ENCODE results near the gene ZFHX3. TPM values are rescaled to one million over a fixed set of nuclear protein-coding genes. Genes with fewer than 3 reads are reported as not detected.
A peak's percentile ranks its signal among the peaks of the same experiment; 100 is the strongest.

Gene ZFHX3
- total RNA-seq, 1 experiment from 2014 or later: 3.2 TPM

DNA sequence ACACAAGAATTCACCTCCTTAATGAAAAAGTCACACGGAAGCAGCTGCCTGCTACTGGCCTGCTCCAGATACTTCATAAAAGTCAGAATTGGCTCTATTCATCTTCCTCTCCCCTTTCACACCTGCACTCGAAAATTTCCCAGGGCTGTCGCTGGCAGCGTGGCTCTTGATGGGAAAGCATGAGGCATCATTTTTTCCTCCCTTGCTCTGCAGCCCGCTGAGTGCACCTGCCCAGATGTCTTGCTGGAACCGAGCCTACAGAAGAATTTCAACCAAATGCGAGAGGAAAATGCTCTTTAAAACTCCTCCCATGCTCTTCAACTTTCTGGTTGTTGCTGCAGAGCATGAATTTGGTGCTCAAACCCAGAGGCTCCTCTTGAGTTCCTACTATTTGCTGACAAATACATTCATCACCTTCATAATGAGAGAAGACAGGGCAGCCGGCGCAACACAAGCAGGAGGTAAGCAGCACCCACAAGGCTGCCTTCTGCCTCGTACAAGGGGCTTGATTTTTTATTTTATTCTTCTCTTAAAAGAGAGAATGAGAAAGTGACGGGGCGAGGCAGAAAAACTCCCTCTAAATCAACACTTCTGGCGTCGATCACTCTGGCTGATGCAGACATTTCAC is 146.8 kb downstream of the ZFHX3 start:
- DNase-seq (ENCODE audit: low read depth): no peak

DNA sequence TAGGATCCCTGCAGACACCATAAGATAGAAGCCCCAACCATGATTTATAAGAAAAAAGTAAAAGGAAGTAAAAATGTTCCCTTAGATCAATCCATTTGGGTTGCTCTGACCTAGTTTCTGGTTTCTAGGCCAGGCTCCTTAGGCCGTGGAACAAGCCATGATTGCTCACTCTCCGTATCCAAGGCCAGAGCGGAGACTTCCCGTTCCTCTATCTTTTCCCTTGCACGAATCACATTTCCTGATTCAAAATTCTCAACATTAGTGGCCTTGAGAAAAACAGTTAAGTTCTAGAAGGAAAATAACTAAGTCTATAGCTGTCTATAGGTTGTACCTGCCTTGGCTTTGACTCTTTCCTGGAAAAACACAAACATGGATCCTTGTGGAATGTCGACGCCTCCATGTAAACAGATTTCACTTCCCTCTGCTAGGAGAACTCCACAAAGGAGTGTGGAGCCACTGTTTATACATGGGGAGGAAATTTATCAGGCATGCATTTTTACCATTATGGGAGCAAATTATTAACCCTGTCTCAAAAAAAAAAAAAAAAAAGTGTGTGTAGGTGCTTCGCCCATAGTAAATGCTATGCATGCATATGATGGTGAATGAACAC is 149.6 kb downstream of the ZFHX3 start:
- DNase-seq (ENCODE audit: low read depth): no peak

DNA sequence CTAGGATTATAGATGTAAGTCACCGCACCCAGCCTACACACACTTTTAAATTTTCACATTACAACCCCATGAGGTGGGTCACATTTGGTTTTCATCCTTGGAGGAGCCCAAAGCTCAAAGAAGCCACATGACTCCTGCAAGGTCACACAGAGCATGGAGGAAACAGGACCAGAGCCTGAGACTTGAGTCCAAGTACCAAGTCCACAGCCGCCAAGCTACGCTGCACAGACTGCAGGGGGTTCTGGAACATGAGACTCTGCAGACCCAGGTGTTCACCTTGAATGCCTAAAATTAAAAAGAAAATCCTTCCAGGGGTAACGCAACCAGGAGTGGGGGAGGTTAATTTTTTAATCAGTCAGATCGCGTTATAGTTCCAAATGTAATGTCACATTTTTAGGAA is 150.2 kb downstream of the ZFHX3 start:
- no peak for DNase-seq (ENCODE audit: low read depth)

DNA sequence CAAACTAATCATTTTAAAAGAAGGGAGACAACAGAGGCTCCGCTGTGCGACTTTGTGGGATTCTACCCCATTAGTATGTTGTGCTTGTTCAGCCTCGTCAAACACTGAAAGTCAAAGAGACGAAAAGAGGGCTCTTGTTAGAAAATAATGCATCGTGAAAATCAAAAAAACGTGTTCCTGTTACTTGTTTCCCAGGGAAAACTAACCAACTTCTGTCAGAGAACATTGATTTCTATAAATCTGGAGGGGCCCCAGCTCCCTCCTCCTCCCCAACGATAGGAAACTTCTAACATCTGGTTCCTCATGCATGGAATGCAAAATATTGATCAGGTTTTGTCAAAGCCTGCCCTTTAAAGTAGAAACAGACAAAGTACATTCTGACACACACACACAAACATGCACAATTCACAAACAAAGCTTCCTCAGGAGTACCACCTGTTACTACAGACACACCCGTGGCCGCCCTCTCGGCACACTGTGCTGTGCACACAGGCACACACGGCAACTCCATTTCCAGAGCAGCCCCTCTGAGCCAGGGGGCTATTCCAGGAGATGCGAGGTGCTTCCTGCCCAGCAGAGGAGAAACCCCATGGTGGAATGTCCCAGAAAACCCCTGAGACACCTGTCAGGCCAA is 151.3 kb downstream of the ZFHX3 start:
- DNase-seq (ENCODE audit: low read depth): no peak

DNA sequence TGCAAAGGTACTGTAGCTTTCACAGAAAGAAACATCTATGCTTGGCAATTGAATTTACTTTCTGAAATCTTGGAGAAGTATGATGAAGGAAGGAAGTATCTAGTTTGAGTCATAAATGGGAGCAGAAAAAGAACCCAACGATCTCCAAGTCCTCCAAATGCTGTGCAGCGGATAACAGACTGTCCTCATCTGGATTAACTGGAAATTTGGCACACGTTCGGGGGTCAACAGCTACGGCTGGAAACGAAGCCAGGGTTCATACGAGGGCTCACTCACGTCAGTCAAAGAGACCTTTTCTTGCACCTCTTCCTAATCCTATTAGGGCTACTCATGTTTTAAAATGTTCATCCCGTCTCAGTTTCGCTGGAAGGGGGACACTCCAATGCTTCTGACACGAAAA is 152.0 kb downstream of the ZFHX3 start:
- DNase-seq (ENCODE audit: low read depth): no peak

DNA sequence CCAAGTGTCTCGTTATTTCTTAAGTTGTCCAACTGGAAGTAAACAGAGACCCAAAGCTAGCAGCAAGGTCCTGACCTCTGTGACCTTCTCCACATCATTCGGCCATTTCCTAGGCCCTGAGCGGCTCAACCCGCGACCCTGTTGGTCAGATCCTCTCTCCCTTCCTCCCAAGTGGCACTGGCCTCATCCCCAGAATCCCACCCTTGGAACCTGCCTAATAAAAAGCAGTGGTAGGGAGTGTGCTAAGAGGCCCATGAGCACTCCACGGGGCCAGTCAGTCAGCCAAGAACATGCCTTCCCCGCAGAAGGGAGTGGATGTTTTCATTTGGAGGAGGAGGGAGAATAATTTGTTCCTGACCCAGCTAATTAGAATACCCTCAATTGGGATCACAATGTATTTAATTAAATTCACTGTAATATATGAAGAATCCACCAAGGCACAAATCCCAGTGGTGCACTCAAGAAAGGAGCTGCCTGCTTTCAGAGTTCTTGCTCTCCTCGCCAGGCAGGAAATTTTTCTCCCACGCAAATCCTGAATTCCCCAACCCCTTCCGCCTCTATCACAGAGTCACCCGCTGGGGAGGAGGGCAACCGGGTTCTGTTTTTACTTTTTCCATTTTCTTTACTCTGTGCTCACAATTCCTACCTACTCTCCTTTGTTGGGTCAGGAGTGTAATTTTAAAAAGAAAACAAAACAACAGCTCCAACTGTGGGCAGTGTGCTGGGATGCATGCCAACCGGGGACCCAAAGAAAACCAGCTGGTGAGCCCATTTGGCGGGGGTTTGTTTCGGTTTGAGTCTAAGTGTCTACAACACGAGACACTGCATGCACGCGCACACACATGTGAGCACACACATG is 153.4 kb downstream of the ZFHX3 start:
- DNase-seq (ENCODE audit: low read depth): no peak

DNA sequence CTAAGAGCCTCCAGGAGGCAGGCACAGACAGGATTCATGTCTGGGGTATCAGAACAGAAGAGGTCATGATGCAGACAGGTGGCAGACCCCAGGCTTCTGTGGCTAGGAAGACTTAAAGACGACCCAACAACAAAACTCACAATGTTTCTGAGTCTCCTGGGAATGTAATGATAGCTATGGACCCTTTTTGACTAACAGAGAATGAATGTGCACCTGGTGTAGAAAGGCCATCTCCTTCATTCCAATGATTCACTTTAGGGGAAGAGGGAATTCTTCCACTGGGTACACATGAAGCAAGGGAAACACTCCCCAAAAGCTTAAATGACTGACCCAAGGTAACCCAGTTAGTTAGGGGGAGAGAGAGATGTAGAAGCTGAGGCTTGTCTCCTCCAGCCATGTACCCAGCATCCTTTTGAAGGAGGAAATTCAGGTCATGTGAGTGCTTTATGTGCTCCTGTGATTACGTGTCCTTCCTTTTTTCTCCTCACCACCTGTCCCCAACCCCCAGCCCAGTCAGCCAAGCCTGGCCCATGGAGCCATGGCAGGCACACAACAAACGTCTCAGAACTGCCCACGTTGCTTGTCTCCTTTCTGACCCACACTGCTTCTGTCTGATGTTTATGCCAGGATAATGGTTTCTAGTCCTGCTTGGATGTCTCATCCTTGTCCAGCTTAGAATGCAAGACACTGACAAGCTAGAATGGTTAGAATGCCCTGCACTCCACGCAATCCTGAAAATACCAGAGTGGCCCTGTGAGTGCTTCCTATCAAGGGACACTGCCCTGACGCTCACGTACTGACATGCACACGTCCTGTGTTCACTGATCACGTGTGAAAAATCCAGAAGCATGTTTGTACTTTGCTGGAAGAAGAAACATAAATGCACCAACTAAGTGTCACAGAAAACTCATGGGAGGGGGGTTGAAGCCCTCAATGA is 156.4 kb downstream of the ZFHX3 start:
- no peak for DNase-seq (ENCODE audit: low read depth)

DNA sequence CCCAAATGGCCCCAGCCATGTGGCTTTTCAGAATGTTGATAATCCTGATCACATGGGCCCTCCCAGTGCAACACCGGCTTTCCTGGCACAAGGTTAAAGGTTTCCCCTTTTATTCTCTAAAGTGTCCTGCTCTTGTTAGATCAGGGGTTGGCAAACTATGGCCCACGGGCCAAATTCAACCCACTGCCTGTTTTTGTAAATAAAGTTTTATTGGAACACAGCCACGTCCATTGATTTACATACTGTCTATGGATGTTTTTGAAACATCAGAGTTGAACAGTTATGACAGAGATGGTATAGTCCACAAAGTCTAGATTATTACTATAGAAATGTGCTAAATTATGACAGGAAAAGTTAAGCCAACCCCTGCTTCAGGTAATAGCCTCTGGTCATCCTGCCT is 157.3 kb downstream of the ZFHX3 start:
- DNase-seq (ENCODE audit: low read depth): no peak

DNA sequence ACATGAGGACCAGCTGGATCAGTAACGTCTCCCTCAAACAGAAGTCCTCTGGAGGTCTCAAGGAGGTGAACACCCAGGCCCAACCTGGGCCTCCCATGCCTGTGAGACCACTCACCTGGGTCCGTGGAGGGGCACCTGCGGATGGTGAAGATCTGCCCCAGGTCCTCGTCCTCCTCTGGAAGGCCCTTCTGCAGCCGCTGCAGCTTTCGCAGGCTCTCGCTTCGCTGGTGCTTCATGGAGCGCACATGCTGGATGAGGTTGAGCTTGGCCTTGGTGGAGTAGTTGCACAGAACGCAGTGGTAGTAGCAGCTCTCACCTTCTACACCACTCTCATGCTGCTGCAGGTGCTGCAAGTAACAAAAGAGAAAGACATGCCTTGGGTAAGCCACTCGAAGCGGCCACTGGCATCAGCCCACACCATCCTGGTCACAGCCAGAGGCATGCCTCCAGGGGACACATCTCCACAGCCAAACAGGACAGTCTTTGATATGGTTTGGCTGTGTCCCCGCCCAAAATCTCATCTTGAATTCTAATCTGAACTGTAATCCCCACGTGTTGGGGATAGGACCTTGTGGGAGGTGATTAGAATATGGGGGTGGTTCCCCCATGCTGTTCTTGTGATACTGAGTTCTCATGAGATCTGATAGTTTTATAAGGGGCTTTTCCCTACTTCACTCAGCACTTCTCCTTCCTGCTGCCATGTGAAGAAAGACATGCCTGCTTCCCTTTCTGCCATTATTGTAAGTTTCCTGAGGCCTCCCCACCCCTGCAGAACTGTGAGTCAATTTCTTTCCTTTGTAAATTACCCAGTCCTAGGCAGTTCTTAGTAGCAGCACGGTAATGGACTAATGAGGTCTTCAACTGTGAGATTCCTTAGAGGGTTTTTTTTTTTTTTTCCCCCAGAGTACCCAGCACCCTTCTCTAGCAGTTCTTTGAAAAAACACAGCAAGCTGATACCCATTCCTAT is 158.0 kb downstream of the ZFHX3 start:
- DNase-seq (ENCODE audit: low read depth): no peak

DNA sequence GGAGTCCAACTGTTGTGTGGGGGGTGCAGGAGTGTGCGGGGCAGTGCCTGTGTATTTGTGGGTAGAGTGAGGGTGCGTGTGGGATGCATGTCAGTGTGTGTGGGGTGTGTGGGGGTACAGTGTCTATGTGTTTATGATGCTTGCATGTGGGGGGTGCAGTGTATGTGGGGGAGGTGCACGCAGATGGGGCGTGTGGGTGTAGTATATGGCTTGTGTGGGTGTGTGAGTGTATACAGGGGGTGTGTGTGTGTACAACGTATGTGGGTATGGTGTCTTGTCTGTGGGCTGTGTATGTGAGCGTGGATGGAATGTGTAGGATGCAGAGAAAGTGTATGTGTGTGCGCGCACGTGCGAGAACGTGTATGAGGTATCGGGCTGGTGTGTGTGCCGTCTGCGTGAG is 160.4 kb downstream of the ZFHX3 start:
- DNase-seq (ENCODE audit: low read depth): no peak

DNA sequence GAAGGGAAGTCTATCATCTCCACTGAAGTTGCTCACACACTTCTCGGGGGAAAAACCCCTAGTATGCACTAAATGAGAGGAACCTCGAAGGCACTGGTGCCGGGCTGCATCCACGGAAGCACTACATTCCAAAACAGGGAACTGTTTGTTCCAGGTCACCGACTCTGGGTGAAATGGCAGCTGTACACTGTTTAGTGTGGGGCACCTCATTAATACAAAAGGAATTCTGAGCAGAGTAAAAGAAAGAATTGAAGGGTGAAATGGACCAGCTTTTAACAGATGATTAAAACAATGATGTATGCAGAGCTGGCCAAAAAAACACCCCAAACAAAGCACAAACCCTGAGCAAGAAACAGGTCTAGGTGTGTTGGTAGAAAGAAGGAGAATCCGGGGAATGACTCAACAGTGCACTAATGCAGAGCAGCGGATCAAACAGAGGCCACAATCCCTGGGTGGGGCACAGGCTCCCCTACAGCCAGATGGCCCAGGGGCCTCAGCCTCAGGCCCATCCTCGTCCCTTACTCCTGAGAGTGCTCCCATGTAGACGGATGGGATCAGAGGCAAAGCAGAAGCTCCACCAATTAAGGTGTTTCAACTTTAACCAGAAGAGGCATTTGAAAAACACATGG is 161.5 kb downstream of the ZFHX3 start:
- no peak for DNase-seq (ENCODE audit: low read depth)

DNA sequence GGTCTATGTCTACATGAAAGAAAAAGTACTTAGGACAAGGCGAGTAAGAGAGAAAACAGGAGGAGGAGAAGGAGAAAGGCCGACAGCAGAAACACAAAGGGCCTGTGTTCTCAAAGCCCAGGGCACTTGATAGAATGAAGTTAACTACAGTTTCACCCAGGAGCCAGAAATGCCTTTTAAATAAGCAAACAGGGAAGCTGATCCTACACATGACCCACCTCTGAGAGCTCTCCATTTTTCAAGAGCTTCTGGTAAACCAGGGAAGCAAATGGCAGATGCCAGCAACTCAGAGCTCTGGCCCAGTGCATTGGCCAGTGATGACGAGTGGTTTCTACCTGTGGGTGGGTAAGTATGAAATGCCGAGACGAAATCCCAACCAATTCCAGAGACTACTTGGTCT is 163.4 kb downstream of the ZFHX3 start:
- no peak for DNase-seq (ENCODE audit: low read depth)

DNA sequence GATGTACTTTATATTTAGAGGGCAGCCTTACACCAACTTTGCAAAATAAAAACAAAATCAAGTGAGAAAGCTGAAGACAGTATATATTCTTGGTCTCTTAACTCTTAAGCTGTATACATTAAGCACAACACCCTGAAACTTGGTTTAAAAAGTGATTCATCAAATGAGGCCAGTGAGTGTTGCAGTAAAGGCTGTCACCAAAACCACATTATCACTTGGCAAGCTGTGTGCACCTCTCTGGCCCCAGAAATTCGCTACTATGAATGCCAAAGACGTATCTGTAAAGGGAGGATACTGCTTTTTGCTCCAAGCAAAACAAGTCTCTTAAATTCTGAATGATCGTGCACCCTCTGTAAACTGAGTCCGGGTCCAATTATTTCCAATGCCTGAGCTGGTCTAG is 163.9 kb downstream of the ZFHX3 start:
- DNase-seq (ENCODE audit: low read depth): peak; percentile 71

DNA sequence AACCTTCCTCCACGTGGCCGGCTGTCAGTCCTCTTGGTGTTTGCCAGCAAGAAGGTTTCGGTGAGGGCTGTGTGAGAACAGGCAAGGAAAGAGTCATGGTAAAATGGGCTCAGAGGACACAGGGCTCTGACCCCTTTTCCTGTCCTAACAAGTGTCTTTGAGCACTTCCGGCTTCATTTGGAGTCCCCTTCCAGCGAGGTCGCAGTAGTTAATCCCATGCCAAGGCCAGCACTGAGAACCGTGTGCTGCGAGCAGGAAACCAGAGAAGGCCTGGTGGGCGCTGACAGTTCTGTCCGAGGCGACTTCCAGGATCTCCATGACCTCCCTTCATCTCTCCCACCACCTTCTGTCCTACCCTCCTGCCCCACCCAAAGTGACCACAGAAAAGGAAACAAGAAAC is 168.1 kb downstream of the ZFHX3 start:
- no peak for DNase-seq (ENCODE audit: low read depth)

DNA sequence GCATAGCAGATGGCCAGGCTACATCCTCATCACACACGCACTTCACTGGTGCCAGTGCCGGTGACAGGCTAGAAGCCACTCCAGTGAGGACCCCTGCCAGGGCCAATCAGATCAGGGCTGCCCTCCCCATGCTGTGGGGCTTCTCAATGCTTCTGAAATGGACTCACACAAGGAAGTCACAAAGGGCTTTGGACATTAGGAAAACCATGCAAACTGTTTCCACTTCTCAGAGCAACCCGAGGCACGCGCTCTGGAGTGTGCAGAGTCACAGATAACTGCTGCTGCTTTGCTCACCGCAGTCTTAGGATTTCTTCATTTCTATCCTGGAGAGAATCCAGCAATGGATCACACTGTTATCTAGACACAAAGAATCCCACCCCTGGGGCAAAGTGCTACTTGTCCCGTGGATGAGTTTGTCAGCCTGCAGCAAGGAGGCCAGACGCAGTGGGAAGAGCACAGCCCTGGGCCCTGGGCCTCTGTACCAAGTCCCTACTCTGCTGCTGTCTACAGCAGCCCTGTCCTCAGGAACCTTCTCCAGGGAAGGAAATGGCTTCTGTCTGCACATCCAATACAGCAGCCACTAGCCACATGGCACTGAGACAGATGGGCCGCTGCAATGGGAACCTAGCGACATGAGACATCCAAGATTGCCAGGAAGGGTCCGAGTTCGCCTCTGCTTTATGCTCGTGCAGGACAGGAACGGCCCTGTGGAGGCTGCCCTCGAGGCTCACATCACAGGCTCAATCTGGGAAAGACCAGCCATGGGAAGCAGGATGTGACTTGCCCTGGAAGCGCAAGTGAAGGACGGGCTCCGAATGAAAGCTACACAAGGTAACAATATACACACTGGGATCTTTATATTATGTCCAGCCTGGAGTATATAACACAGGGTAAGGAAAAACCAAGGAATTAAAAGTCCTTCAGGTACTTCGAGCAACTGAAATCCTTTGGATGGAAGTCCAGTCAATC is 169.3 kb downstream of the ZFHX3 start:
- peak; percentile 82 for DNase-seq (ENCODE audit: low read depth)

DNA sequence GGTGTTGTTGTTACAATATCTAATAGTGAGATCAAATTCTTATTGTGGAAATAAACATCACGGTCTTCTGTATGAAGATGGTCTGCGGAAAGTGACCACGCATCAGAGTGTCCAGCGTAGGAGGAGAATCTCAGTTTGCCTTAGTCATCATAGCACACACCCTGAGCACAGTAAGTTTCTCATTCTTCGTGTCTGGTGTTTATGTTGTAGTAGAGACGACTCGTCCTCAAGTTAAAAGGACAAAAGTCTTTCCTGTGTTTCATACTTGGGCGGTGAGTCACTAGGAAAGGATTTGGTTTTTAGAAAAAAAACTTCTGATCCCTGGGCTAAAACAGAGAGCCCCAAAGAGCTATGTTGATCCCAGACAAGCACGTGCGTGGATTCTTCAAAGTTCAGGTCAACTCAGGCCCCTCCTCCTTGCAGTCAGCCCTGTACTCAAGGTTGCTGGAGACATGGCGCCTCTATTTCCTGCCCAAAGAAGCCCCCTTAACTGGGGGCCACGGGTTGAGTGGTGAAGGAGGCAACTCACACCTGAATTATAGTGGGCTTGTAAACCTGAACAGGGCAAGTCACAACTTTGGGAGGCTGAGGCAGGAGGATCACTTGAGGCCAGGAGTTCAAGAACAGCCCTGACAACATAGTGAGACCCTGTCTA is 170.4 kb downstream of the ZFHX3 start:
- peak; percentile 98 for DNase-seq (ENCODE audit: low read depth)

DNA sequence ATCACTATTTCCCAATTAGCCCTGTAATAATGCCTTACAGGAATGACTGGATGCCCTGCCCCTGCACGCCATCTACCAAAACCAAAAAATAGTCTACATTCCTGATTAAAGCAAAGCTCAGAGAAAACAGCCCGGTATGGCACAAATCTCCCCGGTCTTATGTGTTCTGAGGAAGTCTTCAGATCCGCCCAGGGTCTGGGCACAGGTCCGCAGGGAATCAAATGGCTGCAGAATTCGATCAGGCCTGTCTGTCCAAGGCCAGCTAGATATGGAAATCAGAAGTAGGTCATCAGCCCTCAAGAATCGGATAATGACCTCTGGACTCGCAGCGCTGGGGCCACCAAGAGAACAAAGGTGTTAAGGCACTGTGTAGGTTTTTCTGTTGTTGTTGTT is 171.0 kb downstream of the ZFHX3 start:
- DNase-seq (ENCODE audit: low read depth): peak; percentile 36

DNA sequence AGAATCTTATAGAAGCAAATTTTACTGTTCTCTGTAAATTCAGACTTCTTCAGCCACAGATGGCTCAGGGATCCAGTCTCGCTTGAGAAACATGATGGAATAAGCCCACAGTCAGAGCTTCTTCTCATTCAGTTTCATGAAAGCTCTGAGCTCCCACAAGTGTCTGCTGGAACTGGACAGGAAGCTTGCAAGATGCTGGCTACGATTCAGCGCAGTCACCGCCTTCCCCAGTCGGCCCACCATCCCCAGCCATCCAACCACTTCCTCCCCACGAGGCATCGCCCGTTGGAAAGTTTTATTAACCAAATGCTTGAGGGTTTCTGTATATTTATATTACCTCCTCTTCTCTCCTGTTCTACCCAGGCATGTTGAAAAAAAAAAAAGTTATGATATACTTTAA is 171.7 kb downstream of the ZFHX3 start:
- peak; percentile 89 for DNase-seq (ENCODE audit: low read depth)
